GM18498 (cell line): ENCODE measurements around the gene ERMARD.

Experiments used
- ATAC-seq: cut with Tn5 transposase; IDR thresholded peaks from one replicate; pipeline ENCODE4 v1.9.1; 2021; ENCODE audit warnings: mild to moderate bottlenecking, moderate library complexity; ENCODE audit not compliant: unreplicated experiment

ERMARD gene

DNA sequence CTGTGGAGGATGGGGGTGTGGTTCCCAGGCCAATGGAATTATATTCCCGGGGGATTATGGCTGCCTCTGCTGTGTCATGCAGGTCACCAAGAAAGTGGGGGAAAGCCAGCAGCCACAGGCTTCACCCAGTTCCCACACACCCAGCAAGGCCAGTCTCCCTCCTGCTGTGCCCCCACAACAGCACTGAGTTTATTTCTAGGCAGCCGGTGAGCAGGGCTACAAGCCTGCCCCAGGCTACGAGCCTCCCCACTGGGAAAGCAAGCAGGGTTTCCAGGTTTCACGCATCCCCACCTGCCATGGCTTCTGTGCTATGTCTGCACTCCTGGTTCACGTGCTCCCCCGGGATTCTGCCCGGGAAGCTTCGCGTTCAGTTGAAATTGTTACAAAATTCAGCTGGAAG lies 72.6 kb downstream of the ERMARD start:
- ATAC-seq: no peak

DNA sequence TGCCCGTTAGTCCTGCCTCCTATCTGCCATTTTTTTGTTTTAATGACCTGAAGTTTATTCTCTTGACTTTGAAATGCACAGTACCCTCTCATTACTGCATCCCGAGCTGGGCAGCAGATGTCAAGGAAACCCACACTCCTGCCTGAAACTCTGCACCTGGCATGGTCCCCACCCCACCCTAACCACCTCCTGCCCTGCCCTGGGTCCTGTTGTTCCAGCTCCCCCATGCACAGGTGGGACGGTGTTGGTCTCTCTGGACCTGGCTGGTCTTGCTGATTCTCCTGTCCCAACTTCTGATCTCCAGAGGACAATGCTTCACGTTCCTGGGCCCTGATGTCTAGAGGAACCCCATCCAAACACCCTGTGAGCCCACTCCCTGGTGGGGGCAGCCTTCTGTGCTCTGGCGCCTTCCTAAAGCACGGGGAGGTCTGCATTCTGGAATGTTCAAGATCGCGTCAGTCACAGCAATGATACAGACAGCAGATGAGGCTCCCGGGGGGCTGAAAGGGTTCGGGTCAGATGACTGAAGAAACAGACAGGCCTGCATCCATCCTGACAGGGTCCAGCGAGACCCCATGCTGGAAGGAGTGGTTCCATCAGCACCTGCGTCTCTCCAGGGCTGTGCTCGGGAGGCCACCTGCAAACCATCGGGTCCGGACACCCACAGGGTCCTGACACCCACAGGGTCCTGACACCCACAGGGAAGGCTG lies 73.6 kb downstream of the ERMARD start:
- ATAC-seq: no peak

DNA sequence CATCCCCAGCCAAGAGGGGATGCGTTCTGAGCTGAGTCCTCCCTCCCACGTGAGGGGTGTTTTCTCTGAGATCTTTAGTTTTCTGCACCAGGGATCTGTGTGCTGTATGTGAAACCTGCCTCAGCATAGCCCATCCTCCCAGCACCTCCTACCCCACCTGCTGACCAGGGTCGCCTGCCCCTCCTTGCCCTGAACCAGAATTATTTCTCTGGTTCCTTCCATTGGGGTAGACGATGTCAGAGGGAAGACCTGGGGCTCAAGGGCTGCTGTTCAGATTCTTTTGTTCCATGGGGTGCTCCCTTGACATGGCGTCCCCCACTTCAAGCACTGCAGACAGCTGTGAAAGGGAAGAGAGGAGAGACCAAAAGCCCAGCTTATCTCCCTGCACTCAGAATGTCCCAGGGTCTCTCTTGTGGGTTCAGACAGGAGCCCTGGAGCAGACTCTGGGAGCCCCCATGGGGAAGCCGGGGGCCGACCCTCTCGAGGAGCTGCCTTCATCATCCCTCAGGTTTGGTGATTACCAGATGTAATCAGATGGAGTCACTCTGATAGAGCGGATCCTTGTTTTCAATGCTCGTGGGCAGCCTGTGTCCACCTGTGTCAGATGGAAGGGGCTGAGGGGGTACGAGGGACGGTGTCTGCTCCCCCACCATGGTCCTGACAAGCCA lies 74.3 kb downstream of the ERMARD start:
- no peak for ATAC-seq

- ATAC-seq: no peak
Measured at GRCh38 chr6:169826697-169827096, 75.3 kb downstream of the ERMARD start.

- ATAC-seq: no peak
Measured at GRCh38 chr6:169827290-169827717, 75.9 kb downstream of the ERMARD start.

GRCh38 chr6:169828176-169828575 lies 76.8 kb downstream of the ERMARD start:
- no peak for ATAC-seq

DNA sequence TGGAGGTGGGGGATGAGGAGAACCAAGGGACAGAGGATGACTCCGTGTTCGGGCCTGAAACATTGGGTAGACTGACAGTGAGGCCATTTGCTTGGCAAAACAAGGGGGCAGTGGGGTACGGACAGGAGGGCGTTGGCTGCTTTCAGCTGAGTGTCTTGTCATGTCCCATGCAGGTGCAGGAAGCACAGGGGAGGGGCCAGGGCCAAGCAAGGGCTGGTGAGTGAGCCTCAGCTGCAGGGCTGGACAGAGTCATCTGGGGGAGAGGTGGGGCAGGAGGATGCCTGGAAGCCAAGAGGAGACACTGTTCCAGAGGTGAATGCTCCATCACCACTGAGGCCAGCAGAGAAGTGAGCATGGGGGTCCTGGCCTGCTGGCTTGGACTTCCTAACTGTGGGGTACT lies 78.4 kb downstream of the ERMARD start:
- ATAC-seq: no peak

DNA sequence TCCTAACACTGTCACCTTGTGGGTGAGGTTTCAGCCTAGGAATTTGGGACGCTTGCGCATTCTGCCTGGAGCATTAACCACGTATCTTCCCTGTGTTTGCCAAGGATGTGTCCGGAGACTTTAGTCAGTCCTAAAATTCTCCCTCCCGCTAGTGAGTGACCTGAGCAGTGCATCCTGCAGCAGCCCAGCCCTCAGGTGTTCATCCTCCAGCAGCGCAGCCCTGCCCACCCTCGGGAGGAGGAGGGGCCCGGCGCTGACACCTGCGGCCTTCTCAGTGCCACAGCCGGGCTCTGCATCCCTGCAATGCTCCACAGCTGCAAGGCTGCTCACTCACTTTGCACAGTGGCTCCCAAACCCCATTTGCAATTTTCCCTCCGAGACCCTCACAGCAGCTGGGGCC lies 79.5 kb downstream of the ERMARD start:
- ATAC-seq: no peak
